ENCODE data around the gene GLRX. TPM values are rescaled to one million over a fixed set of nuclear protein-coding genes. Genes with fewer than 3 reads are reported as not detected.

The GLRX gene
- total and polyA plus RNA-seq, 7 experiments from 2014 or later = 26.3 to 205 (median 84.8) TPM

DNA sequence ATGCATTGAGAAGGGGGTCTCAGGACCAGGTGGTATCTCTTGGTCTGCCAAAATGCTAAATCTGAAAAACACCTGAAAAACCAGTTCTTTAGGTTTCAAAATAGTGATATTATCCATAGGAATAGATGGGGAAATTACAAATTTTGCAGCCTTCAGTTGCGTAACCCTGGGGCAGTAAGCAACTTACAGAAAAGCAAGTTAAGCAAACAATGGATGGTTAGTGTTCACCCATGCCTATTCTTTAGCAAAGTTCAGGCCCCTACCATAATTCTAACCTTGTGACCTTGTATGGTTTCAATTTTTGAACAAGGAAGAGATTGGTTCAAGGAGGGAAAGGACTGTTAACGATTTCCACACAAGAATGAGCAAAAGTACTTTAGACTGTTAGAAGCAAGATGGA, 24.5 kb downstream of the GLRX start:
- Mint-ChIP-seq H3K36me3 (peaks cover 0 to 23% (median 6%) of the 10 kb centered on the region in 5 donors), H3K4me1 (peaks cover 0 to 17% (median 2%) of the 10 kb centered on the region in 7 donors), H3K9me3 (peaks cover 0 to 1% (median 0%) of the 10 kb centered on the region in 11 donors), H3K27me3 (peaks cover 0 to 6% (median 0%) of the 10 kb centered on the region in 5 donors), H3K27ac (no peak overlapping the region), H3K4me3 (no peak overlapping the region)
- CTCF ChIA-PET = no interaction called here
- H3K9me3 ChIP-seq (ENCODE audit: control insufficient read depth in 2 of 3, low read length in 3 of 3) = no peaks in the 10 kb centered on the region
- H3K27ac ChIP-seq (ENCODE audit: low read depth, low read length) = no peak overlapping the region
- POLR2A ChIA-PET = no interaction called here
- intact Hi-C loops (cut with micrococcal nuclease) = no loop called here
- no peaks in the 10 kb centered on the region for H3K4me1 ChIP-seq (ENCODE audit: control insufficient read depth in 2 of 2, insufficient read depth in 2 of 2, low read length in 2 of 2)
- ATAC-seq = no peak
- no peaks in the 10 kb centered on the region for H3K36me3 ChIP-seq (ENCODE audit: control insufficient read depth in 2 of 3, insufficient read depth in 3 of 3, low read length in 3 of 3)
- H3K4me3 ChIP-seq (ENCODE audit: low read length) = no peak overlapping the region
- no peak for DNase-seq
- H3K27me3 ChIP-seq (ENCODE audit: control insufficient read depth in 2 of 2, insufficient read depth in 2 of 2, low read length in 2 of 2) = no peaks in the 10 kb centered on the region

DNA sequence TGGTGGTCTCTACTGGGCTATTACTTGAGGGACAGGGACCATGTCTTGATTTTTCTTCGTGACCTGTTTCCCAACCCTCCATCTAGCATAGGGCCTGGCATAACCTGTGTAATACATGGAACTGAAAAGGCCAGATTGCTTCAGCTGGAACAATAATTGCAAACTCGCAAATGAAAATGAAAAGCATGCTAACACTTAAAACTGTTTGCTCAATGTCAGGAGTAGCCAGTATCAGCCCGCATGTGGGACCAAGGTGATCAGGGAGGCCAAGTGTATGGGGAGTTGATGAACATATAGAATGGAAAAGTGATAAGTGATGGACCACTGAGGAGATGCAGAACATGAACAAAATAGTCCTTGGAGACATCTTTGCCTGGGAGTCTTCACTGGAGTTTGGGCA, 25.2 kb downstream of the GLRX start:
- H3K27ac ChIP-seq (ENCODE audit: low read depth, low read length) = no peak overlapping the region
- Mint-ChIP-seq H3K4me3 (no peak overlapping the region), H3K4me1 (peaks cover 0 to 12% (median 0%) of the 10 kb centered on the region in 7 donors), H3K36me3 (peaks cover 0 to 18% (median 5%) of the 10 kb centered on the region in 5 donors), H3K27me3 (peaks cover 0 to 6% (median 0%) of the 10 kb centered on the region in 5 donors), H3K27ac (no peak overlapping the region), H3K9me3 (peaks cover 0 to 1% (median 0%) of the 10 kb centered on the region in 11 donors)
- H3K36me3 ChIP-seq (ENCODE audit: control insufficient read depth in 2 of 3, insufficient read depth in 3 of 3, low read length in 3 of 3) = no peaks in the 10 kb centered on the region
- no peaks in the 10 kb centered on the region for H3K27me3 ChIP-seq (ENCODE audit: control insufficient read depth in 2 of 2, insufficient read depth in 2 of 2, low read length in 2 of 2)
- CTCF ChIA-PET = no interaction called here
- no peaks in the 10 kb centered on the region for H3K4me1 ChIP-seq (ENCODE audit: control insufficient read depth in 2 of 2, insufficient read depth in 2 of 2, low read length in 2 of 2)
- DNase-seq = no peak
- POLR2A ChIA-PET = no interaction called here
- no peak for ATAC-seq
- no peaks in the 10 kb centered on the region for H3K9me3 ChIP-seq (ENCODE audit: control insufficient read depth in 2 of 3, low read length in 3 of 3)
- no peak overlapping the region for H3K4me3 ChIP-seq (ENCODE audit: low read length)
- intact Hi-C loops (cut with micrococcal nuclease) = no loop called here

DNA sequence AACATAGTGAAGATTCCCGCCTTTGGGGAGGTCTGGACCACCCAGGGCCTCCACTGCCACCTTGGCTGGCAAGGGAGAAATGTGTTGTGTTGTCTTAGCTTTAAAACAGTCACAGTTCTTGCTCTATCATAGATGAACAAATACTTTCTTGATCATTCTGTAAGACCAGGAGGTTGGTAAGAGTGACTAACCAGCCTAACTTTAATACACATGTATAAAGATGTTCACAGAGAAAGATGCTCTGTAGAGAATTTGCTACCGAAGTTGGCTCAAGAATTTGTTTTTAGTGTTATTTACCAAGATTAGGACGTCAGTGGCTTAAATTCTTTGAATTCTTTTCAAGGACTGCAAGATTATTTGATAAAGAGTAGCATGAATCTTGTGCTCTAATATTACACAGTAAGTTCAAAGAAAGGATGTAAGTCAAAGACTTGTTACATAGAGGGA, 28.4 kb downstream of the GLRX start:
- DNase-seq = no peak
- intact Hi-C loops (cut with micrococcal nuclease) = no loop called here
- no peaks in the 10 kb centered on the region for H3K9me3 ChIP-seq (ENCODE audit: control insufficient read depth in 2 of 3, low read length in 3 of 3)
- Mint-ChIP-seq H3K27ac (no peak overlapping the region), H3K27me3 (peaks cover 0 to 20% (median 0%) of the 10 kb centered on the region in 5 donors), H3K4me1 (peaks cover 0 to 5% (median 2%) of the 10 kb centered on the region in 7 donors), H3K36me3 (peaks cover 0 to 20% (median 4%) of the 10 kb centered on the region in 5 donors), H3K9me3 (no peaks in the 10 kb centered on the region), H3K4me3 (no peak overlapping the region)
- no peaks in the 10 kb centered on the region for H3K36me3 ChIP-seq (ENCODE audit: control insufficient read depth in 2 of 3, insufficient read depth in 3 of 3, low read length in 3 of 3)
- H3K27me3 ChIP-seq (ENCODE audit: control insufficient read depth in 2 of 2, insufficient read depth in 2 of 2, low read length in 2 of 2) = no peaks in the 10 kb centered on the region
- ChIA-PET POLR2A (no interaction called here), CTCF (no interaction called here)
- H3K4me1 ChIP-seq (ENCODE audit: control insufficient read depth in 2 of 2, insufficient read depth in 2 of 2, low read length in 2 of 2) = no peaks in the 10 kb centered on the region
- no peak for ATAC-seq
- no peak overlapping the region for H3K4me3 ChIP-seq (ENCODE audit: low read length)
- no peak overlapping the region for H3K27ac ChIP-seq (ENCODE audit: low read depth, low read length)

DNA sequence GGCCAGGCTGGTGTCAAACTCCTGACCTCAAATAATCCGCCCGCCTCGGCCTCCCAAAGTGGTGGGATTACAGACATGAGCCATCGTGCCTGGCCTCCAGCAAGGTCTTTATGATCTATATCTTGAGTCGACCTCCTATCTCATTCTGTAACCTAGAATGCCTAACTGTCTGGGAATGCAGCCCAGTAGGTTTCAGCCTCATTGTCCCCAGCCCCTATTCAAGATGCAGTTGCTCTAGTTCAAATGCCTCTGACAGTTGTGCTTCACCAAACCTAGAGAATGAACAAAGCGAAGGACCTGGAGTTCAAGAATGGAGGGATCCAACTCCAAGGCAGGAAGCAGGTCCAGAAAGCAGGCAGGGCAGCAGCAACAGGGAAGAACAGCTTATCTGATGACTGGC, 30.8 kb downstream of the GLRX start:
- H3K27me3 ChIP-seq (ENCODE audit: control insufficient read depth in 2 of 2, insufficient read depth in 2 of 2, low read length in 2 of 2) = no peaks in the 10 kb centered on the region
- Mint-ChIP-seq H3K27ac (no peak overlapping the region), H3K4me1 (peaks cover 0 to 5% (median 0%) of the 10 kb centered on the region in 7 donors), H3K27me3 (peaks cover 0 to 21% (median 0%) of the 10 kb centered on the region in 5 donors), H3K9me3 (no peaks in the 10 kb centered on the region), H3K4me3 (no peak overlapping the region), H3K36me3 (peaks cover 0 to 17% (median 0%) of the 10 kb centered on the region in 5 donors)
- no peaks in the 10 kb centered on the region for H3K4me1 ChIP-seq (ENCODE audit: control insufficient read depth in 2 of 2, insufficient read depth in 2 of 2, low read length in 2 of 2)
- ChIA-PET POLR2A (interaction anchor here (0.6 to 0.8 kb wide), 2 partner anchors 10 to 55 kb away, joined by 3 read pairs; no protein-coding TSS in a partner anchor), CTCF (interaction anchor here (1.5 to 3.5 kb wide), 3 partner anchors 10 to 55 kb away, joined by 3 to 12 read pairs (median 4); no protein-coding TSS in a partner anchor)
- H3K9me3 ChIP-seq (ENCODE audit: control insufficient read depth in 2 of 3, low read length in 3 of 3) = no peaks in the 10 kb centered on the region
- H3K4me3 ChIP-seq (ENCODE audit: low read length) = no peak overlapping the region
- H3K27ac ChIP-seq (ENCODE audit: low read depth, low read length) = no peak overlapping the region
- ATAC-seq (no peak), DNase-seq (no peak)
- no peaks in the 10 kb centered on the region for H3K36me3 ChIP-seq (ENCODE audit: control insufficient read depth in 2 of 3, insufficient read depth in 3 of 3, low read length in 3 of 3)
- intact Hi-C loops (cut with micrococcal nuclease) = no loop called here

DNA sequence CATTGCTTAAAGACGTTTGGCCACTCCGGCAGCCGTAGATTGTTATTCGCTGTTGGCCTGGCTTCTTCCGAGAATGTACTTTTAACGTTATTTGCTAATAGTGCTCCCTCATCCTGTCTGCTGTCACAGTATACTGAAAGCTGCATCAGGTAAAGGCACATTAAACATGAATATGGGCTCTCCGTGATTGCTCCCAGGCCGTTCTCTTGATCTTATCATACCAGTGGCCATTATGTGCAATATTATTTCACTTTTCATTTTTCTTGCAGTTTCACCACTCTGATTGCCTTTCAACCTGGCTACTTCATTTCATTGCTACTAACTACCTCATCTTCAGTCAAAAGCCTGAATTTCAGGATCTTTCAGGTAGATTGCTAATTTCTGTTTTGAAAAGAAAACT, 34.0 kb downstream of the GLRX start:
- Mint-ChIP-seq H3K27ac (no peak overlapping the region), H3K9me3 (no peaks in the 10 kb centered on the region)

DNA sequence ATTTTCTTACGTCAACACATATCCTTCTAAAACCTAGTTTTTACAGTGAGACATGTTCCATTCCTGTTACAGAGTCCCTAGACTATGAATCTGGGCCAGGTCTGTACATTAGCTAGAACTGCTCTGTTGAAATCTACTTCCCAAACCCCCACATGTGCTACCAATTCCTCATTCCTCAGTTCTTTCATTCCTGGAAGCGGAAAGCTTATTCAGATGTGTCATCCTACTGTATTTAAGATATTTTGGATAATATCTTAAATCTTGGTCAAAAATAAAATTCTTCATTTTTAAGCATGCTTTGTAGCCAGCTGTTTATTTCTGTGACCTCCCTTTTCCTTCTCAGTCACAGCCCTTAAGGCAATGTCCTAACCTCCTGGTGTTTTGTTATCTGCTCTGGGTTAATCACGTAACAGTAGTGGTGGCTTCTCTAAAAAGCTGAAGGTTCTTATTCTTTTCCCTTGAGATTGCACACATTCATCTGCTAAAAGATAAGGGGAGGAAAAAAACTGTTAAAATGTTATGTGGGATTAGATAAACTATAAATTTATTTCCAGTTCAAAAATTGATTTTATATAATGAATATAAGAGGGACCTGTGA, 35.6 kb downstream of the GLRX start:
- intact Hi-C loops (cut with micrococcal nuclease) = loop anchor here in 1 of 2 donors (10.0 kb wide), 1 partner anchor 818 kb away; no protein-coding TSS in a partner anchor
- Histone ChIP-seq H3K27ac (ENCODE audit: low read depth, low read length) (no peak overlapping the region), H3K9me3 (ENCODE audit: control insufficient read depth in 2 of 3, low read length in 3 of 3) (no peaks in the 10 kb centered on the region), H3K36me3 (ENCODE audit: control insufficient read depth in 2 of 3, insufficient read depth in 3 of 3, low read length in 3 of 3) (no peaks in the 10 kb centered on the region), H3K4me3 (ENCODE audit: low read length) (no peak overlapping the region), H3K27me3 (ENCODE audit: control insufficient read depth in 2 of 2, insufficient read depth in 2 of 2, low read length in 2 of 2) (no peaks in the 10 kb centered on the region), H3K4me1 (ENCODE audit: control insufficient read depth in 2 of 2, insufficient read depth in 2 of 2, low read length in 2 of 2) (no peaks in the 10 kb centered on the region)
- no peak for DNase-seq
- Mint-ChIP-seq H3K27me3 (peaks cover 0 to 25% (median 0%) of the 10 kb centered on the region in 5 donors), H3K4me1 (peaks cover 0 to 9% (median 5%) of the 10 kb centered on the region in 7 donors), H3K36me3 (peaks cover 0 to 11% (median 0%) of the 10 kb centered on the region in 5 donors), H3K4me3 (no peak overlapping the region), H3K27ac (no peak overlapping the region), H3K9me3 (no peaks in the 10 kb centered on the region)
- POLR2A ChIA-PET = interaction anchor here (0.9 kb wide), 1 partner anchor 20 kb away, joined by 3 read pairs; no protein-coding TSS in a partner anchor
- no peak for ATAC-seq
- CTCF ChIA-PET = interaction anchor here (0.7 to 13.3 kb wide), 4 partner anchors 57 to 164 kb away, joined by 3 to 357 read pairs (median 6); no protein-coding TSS in a partner anchor

More for the DNA sequence above, 34.0 kb downstream of the GLRX start:
- Mint-ChIP-seq H3K36me3 (peaks cover 0 to 13% (median 0%) of the 10 kb centered on the region in 5 donors), H3K4me1 (peaks cover 0 to 9% (median 5%) of the 10 kb centered on the region in 7 donors), H3K27me3 (peaks cover 0 to 25% (median 0%) of the 10 kb centered on the region in 5 donors), H3K4me3 (no peak overlapping the region)
- no peaks in the 10 kb centered on the region for H3K9me3 ChIP-seq (ENCODE audit: control insufficient read depth in 2 of 3, low read length in 3 of 3)
- no peak for DNase-seq
- no peaks in the 10 kb centered on the region for H3K4me1 ChIP-seq (ENCODE audit: control insufficient read depth in 2 of 2, insufficient read depth in 2 of 2, low read length in 2 of 2)
- no peak for ATAC-seq
- intact Hi-C loops (cut with micrococcal nuclease) = loop anchor here in 1 of 2 donors (2.0 to 10.0 kb wide), 2 partner anchors 34 to 816 kb away; partner anchors contain the start of gene GLRX
- ChIA-PET POLR2A (interaction anchor here (0.6 to 1.7 kb wide), 3 partner anchors 12 to 35 kb away, joined by 4 to 6 read pairs (median 5); partner anchors contain the start of gene GLRX), CTCF (interaction anchor here (1.4 to 13.3 kb wide), 3 partner anchors 7 to 55 kb away, joined by 5 to 357 read pairs (median 12); no protein-coding TSS in a partner anchor)
- H3K36me3 ChIP-seq (ENCODE audit: control insufficient read depth in 2 of 3, insufficient read depth in 3 of 3, low read length in 3 of 3) = no peaks in the 10 kb centered on the region
- H3K4me3 ChIP-seq (ENCODE audit: low read length) = no peak overlapping the region
- H3K27ac ChIP-seq (ENCODE audit: low read depth, low read length) = no peak overlapping the region
- H3K27me3 ChIP-seq (ENCODE audit: control insufficient read depth in 2 of 2, insufficient read depth in 2 of 2, low read length in 2 of 2) = no peaks in the 10 kb centered on the region

Data from naive thymus-derived CD4-positive, alpha-beta T cell (primary cell).